Stimulated activated CD8-positive, alpha-beta memory T cell treated with anti-CD3 and anti-CD28 coated beads, Interleukin-7, amount 100 ng/mL, for 1 hour (primary cell): ENCODE measurements around the gene CD200R1L.

ENCODE experiments used
- DNase-seq, 2 donors: peaks; one replicate each; pipeline ENCODE4 v3.0.0-alpha.2; 2020; ENCODE audit warnings: low read depth in 2 of 2

Gene CD200R1L

DNA sequence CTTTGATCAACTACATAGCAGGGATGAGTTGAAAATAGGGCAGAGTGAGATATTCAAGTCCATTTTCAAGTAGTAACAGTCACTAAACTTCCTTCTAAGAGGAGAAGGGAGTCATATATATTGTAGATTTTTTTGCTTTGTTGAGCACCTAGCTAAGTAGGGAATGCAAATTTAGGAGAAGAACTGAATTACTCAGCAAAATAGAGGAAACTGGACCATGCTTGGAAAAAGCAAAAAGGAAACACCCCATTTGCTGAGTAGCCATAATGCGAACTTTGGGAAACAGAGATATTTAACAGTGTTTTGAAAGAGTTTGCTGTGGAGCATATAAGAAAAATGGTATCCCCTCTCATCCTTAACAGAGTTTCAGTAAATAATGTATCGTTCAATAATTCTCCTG is 54.9 kb downstream of the CD200R1L start:
- no peak for DNase-seq

GRCh38 chr3:112789787-112790186 is 56.9 kb downstream of the CD200R1L start:
- DNase-seq: no peak

GRCh38 chr3:112786881-112787579 is 59.6 kb downstream of the CD200R1L start:
- no peak for DNase-seq

DNA sequence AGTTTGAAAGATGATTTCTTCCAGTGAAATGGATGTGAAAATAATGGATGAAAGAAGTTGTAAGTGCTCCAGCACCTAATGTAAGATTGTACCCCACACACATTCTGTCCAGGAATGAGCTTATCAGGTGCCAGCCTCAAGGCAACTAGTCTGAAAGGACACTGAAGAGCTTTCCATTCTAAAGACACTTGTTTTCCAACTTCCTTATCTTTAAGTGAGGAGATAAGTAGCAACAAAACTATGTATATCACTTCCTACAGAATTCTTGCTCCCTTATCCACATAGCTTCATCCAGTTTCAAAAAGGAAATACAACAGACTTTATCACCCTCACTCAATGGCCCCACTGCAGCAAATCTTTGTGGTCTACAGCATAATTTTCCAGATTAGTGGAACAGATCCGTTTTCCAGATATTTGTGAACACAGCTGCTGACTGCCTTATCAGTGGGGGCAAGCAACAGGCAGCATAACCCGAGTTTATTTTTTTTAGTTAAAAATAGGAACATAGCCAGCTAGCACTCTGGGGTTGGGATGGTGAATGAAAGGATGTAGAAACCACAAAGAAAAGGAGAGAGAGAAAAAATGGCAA is 60.6 kb downstream of the CD200R1L start:
- DNase-seq: no peak

DNA sequence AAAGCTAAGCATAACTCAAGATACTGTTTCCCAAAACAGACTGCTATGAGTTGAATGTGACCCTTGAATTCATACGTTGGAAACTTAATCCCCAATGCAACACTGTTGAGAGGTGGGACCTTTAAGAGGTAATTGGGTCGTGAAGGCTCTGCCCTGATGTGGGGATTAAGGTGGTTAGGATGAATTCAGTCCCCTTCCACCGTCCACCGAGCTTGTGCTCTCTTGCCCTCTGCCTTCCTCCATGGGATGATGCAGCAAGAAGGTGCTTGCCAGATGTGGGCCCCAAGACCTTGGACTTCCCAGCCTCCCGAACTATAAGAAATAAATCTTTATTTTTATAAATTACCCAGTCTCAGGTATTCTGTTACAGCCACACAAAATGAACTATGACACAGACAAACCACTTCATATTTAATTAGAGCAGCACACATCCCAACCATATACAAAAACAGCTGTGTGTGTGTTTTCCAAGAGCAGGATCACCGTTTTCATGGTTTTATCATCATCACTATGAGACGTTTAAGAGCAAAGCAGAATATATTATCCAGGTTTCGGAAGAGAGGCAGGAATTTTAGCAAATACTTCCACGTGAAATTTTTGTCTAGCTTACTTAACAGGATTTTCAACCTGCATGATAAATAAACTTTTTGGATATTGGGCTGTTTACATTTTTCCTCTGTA is 61.2 kb downstream of the CD200R1L start:
- DNase-seq: no peak

DNA sequence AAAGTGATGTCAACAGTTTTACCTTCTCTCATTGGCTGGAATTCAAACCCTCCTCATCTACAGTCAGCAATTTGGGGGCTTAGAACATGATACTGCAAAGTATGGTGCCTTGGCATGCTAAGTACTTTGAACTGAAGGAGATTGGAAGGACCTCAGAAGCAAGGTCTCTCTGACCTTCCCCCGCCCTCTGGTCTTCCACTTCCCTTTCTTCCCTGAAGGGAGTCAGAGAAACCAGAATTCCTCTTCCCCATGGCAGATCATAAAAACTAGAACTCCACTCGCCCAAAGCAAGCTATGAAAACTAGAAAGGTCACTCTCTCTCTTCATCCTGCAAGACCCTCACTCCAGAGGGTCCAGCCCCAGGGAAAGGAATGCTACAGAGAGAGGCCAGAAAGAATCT is 64.2 kb downstream of the CD200R1L start:
- DNase-seq: no peak

- DNase-seq: no peak
Observed at GRCh38 chr3:112781599-112781998, 65.1 kb downstream of the CD200R1L start.

DNA sequence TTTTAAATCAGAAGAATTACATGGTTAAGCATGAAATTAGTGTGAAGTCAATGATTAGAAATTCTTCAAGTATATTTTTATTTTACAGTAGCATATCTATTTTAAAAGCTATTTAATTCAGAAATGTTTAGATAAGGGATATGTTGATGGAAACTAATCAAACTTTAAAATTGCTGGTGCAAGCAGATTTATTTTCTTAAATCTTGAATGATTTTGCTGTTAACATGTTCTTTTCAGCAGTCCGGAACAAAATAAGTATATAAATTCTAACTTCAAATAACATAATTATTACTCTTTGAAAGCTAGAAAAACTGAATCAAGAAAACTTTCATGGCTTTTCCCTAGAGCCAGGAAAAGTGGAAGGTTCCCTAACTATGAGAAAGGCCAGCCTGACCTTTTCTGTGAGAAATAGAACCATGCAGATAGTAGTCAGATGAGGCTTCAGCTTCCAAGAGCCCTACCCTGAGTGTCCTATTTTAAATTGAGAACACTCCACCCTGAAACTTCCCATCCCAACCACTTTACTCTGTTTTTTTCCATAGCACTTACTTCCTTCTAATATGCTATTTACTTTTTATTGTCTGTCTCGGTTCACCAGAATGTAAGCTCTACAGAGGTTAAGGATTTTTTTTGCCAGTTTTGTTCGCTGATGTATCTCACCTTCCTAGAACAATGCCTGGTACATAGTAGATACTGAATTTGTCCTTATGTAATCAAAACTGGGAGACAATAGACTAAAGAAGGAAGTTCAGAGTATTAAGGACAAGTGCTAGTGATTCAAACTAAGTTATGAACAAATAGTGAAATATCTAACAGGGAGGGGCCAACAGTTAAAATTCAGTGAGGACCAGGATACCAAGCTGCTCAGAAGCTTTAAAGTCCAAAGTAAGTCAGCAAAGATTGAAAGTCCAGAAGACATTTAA is 66.8 kb downstream of the CD200R1L start:
- no peak for DNase-seq

- no peak for DNase-seq
Observed at GRCh38 chr3:112779011-112779410, 67.7 kb downstream of the CD200R1L start.

GRCh38 chr3:112778353-112778948 is 68.2 kb downstream of the CD200R1L start:
- DNase-seq: no peak

GRCh38 chr3:112777811-112778210 is 68.9 kb downstream of the CD200R1L start:
- no peak for DNase-seq

GRCh38 chr3:112776836-112777235 is 69.8 kb downstream of the CD200R1L start:
- no peak for DNase-seq

DNA sequence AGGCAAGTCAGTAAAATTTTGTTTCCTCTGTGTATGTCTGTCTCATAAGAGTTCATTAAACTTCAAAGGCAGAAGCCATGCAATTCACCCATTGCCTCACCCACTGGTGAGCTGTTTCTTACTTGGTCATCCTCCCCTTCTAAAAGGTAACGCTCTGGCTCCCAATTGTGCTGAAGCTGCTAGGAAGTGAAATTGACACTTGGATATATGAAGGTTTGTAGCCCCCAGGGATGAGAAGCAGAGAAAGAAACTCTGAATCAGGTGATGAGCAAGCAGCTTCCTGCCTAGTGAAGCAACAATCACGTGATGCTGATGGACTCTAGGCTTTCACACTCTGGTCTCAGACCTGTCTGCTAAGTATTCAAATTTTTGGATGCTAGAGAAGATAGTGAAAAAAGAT is 70.7 kb downstream of the CD200R1L start:
- no peak for DNase-seq

GRCh38 chr3:112775011-112775742 is 71.5 kb downstream of the CD200R1L start:
- DNase-seq: no peak

GRCh38 chr3:112774293-112774926 is 72.3 kb downstream of the CD200R1L start:
- no peak for DNase-seq

DNA sequence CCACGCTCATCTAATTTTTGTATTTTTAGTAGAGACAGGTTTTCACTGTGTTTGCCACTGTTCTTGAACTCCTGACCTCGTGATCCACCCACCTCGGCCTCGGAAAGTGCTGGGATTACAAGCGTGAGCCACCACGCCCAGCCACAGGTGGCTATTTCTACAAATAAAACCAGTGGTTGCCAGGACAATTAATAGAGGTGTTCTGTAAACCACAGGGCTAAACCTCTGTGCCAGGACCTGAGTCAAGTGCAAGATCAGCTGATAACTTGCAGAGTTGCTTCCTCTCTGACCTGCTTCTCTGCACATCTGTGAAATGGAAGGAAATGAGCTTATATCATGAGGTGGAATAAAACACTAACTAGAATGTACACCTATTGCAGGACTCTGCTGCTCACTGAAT is 72.8 kb downstream of the CD200R1L start:
- DNase-seq: no peak

GRCh38 chr3:112770951-112771350 is 75.7 kb downstream of the CD200R1L start:
- DNase-seq: no peak

- DNase-seq: no peak
Observed at GRCh38 chr3:112770032-112770626, 76.5 kb downstream of the CD200R1L start.

DNA sequence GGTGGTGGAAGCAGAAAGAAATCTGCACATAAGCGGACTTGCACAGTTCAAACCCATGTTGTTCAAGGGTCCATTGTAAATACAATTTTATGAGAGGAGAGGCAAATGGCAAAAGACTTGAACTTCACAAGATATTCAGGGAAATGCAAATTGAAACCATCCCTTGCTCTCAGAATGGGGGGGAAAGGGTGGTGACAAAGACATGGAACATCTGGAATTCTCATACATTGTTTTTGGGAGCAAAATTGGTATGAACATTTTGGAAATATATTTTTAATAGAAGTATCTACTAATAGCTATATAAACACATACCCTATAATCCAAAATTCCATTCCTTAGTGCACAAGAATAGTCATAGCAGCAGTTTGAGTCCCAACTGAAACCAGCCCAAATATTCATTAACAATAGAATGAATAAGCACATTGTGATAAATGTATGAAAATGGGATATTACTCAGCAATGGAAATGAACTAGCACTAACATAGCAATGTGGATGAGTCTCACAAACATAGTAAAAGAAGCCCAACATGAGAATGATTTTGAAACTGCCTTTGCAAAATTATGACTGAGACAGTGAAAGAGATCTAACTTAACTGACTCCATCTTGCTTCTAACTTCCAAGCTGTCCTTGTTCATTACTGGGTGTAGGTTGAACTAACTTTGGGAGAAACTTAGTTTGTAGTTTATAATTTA is 77.2 kb downstream of the CD200R1L start:
- DNase-seq: no peak
